ENCODE measurements around the gene ARHGEF37. TPM values are rescaled to one million over a fixed set of nuclear protein-coding genes. Genes with fewer than 3 reads are reported as not detected.

Gene ARHGEF37
- total RNA-seq, 1 experiment from 2014 or later, result 0.42 TPM

DNA sequence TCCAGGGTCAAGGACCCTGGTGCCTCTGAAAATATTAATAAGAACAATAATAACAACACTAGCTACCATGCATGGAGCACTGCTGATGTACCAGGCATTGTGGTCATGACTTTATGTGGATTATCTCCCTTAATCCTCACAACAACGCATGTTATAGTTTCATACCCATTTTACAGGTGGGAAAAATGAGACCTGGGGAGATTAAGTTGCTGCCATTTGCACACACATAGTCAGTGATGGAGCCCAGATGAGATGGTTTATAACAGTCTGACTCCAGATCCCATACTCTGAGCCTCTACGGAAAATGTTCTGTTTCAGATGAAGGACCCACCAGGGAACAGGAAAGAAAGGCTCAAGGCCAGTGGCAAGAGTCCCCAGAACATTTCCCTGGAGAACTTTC lies 100.6 kb downstream of the ARHGEF37 start:
- Histone ChIP-seq H2AK5ac (ENCODE audit: insufficient read length, low read length) (no peak overlapping the region), H4K20me1 (ENCODE audit: control insufficient read depth, insufficient read depth, insufficient read length) (no peaks in the 10 kb centered on the region), H3K4me2 (ENCODE audit: insufficient read depth, insufficient read length, low read length) (no peak overlapping the region), H3T11ph (ENCODE audit: low read length) (no peak overlapping the region), H3K56ac (ENCODE audit: insufficient read length, low read depth, low read length) (no peak overlapping the region), H3K79me1 (ENCODE audit: insufficient read depth, low read depth, low read length, poor library complexity, severe bottlenecking) (no peaks in the 10 kb centered on the region), H3K79me2 (ENCODE audit: insufficient read depth, low read length) (no peaks in the 10 kb centered on the region), H2BK20ac (ENCODE audit: low read depth, low read length, poor library complexity, severe bottlenecking) (no peak overlapping the region), H4K5ac (ENCODE audit: insufficient read length, low read depth, low read length) (no peak overlapping the region), H3K9ac (ENCODE audit: extremely low read depth, insufficient read length, low read length) (no peak overlapping the region), H3K18ac (ENCODE audit: insufficient read length, low read depth, low read length) (no peak overlapping the region), H3K23ac (ENCODE audit: insufficient read length, low read depth, low read length) (no peak overlapping the region), H2BK120ac (ENCODE audit: low read depth, low read length, poor library complexity, severe bottlenecking) (no peak overlapping the region), H2AFZ (ENCODE audit: low read length) (no peak overlapping the region), H2BK15ac (ENCODE audit: low read depth, low read length) (no peak overlapping the region), H3K4ac (ENCODE audit: low read depth, low read length) (no peak overlapping the region), H3K27me3 (ENCODE audit: insufficient read depth, low read length) (no peaks in the 10 kb centered on the region), H3K4me1 (ENCODE audit: insufficient read depth, low read length) (no peaks in the 10 kb centered on the region), H4K8ac (replicated peaks; ENCODE audit: insufficient read length, low read depth, low read length) (no peak overlapping the region), H2BK12ac (ENCODE audit: insufficient read length, low read depth, low read length) (no peak overlapping the region), H3K9me3 (ENCODE audit: control insufficient read depth, low read depth, low read length) (no peaks in the 10 kb centered on the region), H3K27ac (ENCODE audit: insufficient read length, low read depth, low read length) (no peak overlapping the region), H3K23me2 (ENCODE audit: insufficient read length, low read depth, low read length, poor library complexity, severe bottlenecking) (no peaks in the 10 kb centered on the region), H3K14ac (ENCODE audit: insufficient read depth, low read length) (no peak overlapping the region), H4K91ac (ENCODE audit: insufficient read length, low read depth, low read length) (no peak overlapping the region), H2BK5ac (ENCODE audit: insufficient read length, low read length) (no peak overlapping the region)
- WGBS (ENCODE audit: extremely low coverage, insufficient read length, low lambda C conversion rate), result no CpG with 5 or more reads among the region's 2 CpGs
- no peak for DNase-seq
- Mint-ChIP-seq H3K27me3 (ENCODE audit: low read depth) (peaks cover 27% of the 10 kb centered on the region), H3K36me3 (ENCODE audit: insufficient read depth in 1 of 3, low read depth in 3 of 3) (no peaks in the 10 kb centered on the region), H3K4me1 (no peaks in the 10 kb centered on the region; a peak in 1 of 4 replicates), H3K4me3 (no peak overlapping the region), H3K27ac (no peak overlapping the region), H3K9me3 (no peaks in the 10 kb centered on the region)
- TF ChIP-seq, protein P1, sequence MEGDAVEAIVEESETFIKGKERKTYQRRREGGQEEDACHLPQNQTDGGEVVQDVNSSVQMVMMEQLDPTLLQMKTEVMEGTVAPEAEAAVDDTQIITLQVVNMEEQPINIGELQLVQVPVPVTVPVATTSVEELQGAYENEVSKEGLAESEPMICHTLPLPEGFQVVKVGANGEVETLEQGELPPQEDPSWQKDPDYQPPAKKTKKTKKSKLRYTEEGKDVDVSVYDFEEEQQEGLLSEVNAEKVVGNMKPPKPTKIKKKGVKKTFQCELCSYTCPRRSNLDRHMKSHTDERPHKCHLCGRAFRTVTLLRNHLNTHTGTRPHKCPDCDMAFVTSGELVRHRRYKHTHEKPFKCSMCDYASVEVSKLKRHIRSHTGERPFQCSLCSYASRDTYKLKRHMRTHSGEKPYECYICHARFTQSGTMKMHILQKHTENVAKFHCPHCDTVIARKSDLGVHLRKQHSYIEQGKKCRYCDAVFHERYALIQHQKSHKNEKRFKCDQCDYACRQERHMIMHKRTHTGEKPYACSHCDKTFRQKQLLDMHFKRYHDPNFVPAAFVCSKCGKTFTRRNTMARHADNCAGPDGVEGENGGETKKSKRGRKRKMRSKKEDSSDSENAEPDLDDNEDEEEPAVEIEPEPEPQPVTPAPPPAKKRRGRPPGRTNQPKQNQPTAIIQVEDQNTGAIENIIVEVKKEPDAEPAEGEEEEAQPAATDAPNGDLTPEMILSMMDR (conservative IDR thresholded peaks at IDR 0.05), result no peak
